RCC 7860 (cell line): ENCODE measurements around the gene MCUR1.
"Not testable (repeated sequence)": the region's sequence is repeated elsewhere in the genome, so short reads cannot be mapped to it uniquely, and the experiment has no call there.

Experiments used
- DNase-seq: peaks from one replicate; pipeline ENCODE4 v3.0.0-alpha.2; 2015; ENCODE audit warnings: low spot score
- FAIRE-seq: peaks from 2 replicates; lab custom pipeline; 2012; peaks lifted over from hg19 to GRCh38; lab: Jason Lieb, UNC

MCUR1 gene, protein sequence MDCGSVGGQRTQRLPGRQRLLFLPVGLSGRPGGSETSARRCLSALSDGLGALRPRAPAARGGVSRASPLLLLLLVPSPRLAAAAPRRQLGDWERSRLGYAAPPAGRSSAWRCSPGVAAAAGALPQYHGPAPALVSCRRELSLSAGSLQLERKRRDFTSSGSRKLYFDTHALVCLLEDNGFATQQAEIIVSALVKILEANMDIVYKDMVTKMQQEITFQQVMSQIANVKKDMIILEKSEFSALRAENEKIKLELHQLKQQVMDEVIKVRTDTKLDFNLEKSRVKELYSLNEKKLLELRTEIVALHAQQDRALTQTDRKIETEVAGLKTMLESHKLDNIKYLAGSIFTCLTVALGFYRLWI

DNA sequence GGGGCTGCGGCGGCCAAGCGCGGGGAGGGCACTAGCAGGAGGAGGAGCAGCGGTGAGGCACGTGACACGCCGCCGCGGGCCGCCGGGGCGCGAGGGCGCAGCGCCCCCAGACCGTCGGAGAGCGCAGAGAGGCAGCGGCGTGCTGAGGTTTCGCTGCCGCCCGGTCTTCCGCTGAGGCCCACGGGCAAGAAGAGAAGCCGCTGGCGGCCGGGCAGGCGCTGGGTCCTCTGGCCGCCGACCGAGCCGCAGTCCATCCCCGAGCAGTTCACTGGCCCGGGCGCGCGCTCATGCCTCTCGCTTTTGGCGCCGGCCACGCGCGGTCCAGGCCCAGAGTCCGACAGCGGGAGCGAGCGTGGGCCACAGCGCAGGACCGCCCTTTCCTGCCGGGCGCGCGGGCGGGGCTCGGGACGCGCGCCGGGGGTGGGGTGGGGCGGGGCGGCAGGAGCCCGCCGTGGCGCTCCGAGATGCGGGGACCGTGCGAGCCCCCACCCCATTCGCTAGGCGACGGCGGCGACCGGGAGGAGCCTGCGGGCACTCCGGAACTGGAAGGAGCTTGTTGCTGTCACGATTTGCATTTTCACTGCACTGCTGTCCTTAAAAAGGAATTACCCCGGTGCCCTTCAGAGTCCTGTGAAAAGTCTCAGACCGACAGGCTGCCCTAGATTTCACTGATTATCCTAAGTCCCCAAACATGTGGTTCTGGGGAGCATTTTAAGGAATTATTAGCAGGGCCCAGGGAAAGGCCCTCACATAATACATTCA lies at the start of gene MCUR1:
Gene MCUR1 (minus strand): TSS at position 382 of the 762 bp plus-strand sequence. CDS start 128 bp downstream, at position 254.
- DNase-seq (peak; percentile 53), FAIRE-seq (no peak)

DNA sequence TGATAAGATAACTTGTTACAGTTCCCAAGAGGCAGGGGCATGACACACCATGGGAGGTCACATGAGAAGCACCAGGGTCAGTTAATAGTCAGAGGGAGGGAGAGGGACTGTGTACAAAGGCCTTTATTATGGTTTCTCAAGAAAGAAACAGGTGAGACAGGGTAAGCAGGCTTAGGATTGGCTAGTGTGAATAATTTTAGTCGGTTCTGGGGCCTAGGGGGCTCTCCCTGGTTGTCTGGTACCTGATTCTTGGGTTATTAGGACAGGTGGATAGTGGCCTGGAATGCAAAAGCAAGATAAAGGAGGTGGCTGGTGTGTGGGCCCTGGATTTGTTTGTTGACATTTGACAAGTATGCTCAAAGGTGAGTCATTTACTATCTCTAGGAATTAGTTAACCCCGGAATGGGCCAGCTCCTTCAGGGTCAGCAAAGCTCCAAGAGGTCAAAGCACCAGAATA lies 49.4 kb upstream of the MCUR1 start:
- DNase-seq (no peak), FAIRE-seq (no peak)

DNA sequence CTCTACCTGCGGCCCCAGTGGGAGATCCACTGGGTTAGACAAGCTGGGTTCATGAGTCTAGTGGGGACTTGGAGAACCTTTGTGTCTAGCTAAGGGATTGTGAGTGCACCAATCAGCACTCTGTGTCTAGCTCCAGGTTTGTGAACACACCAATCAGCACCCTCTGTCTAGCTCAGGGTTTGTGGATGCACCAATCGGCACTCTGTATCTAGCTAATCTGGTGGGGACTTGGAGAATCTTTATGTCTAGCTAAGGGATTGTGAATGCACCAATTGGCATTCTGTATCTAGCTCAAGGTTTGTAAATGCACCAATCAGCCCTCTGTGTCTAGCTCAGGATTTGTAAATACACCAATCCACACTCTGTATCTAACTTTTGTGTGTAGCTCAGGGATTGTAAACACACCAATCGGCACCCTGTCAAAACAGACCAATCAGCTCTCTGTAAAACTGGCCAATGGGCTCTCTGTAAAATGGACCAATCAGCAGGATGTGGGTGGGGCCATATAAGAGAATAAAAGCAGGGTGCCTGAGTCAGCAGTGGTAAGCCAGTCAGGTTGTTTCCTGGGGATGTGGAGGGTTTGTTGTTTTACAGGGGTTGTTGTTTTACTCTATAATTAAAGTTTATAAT lies 46.3 kb upstream of the MCUR1 start:
- DNase-seq, FAIRE-seq: not testable (repeated sequence)

DNA sequence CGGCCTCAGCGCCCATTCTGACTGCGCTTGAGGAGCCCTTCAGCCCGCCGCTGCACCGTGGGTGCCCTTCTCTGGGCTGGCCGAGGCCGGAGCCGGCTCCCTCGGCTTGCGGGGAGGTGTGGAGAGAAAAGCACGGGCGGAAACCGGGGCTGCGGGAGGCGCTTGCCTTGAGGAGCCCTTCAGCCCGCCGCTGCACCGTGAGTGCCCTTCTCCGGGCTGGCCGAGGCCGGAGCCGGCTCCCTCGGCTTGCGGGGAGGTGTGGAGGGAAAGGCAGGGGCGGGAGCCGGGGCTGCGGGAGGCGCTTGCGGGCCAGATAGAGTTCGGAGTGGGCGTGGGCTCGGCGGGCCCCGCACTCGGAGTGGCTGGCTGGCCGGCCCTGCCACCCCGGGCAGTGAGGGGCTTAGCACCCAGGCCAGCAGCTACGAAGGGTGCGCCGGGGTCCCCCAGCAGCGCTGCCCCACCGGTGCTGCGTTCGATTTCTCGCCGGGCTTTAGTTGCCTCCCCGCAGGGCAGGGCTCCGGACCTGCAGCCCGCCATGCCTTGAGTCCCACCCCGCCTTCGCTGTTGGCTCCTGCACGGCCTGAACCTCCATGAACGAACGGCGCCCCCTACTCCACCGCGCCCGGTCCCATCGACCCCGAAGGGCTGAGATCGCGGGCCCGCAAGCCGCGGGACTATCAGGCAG lies 45.7 kb upstream of the MCUR1 start:
- DNase-seq (no peak), FAIRE-seq (no peak)

DNA sequence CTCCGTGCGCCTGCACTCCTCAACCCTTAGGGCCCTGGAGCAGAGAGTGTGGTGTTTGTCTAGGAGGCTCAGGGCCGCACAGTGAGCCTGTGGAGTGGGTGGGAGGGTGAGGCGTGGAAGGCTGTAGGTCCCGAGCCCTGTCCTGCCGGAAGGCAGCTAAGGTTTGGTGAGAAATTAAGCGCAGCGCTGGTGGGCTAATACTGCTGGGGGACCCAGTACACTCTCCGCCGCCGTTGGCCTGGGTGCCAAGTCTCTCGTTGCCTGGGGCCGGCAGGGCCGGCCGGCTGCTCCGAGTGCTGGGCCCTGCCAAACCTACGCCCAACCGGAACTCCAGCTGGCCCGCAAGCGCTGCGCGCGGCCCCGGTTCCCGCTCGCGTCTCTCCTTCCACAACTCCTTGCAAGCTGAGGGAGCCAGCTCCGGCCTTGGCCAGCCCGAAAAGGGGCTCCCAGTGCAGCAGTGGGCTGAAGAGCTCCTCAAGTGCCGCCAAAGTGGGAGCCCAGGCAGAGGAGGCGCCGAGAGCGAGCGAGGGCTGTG lies 40.4 kb upstream of the MCUR1 start:
- FAIRE-seq (no peak), DNase-seq (no peak)

DNA sequence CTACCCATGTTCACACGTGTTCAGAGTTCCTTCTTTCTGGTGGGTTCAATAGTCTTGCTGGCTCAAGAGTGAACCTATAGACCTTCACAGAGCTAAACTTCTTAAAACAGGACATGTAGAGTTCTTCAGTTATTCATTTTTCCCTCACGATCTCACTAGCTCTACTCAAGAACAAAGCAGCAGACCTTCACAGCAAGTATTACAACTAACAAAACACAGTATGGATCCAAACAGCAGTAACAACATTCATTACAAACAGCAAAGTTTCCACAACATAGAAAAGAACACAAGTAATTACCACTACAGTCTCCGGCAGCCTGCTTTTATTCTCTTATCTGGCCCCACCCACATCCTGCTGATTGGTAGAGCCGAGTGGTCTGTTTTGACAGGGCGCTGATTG lies 39.5 kb upstream of the MCUR1 start:
- no peak for FAIRE-seq
- DNase-seq = no peak

DNA sequence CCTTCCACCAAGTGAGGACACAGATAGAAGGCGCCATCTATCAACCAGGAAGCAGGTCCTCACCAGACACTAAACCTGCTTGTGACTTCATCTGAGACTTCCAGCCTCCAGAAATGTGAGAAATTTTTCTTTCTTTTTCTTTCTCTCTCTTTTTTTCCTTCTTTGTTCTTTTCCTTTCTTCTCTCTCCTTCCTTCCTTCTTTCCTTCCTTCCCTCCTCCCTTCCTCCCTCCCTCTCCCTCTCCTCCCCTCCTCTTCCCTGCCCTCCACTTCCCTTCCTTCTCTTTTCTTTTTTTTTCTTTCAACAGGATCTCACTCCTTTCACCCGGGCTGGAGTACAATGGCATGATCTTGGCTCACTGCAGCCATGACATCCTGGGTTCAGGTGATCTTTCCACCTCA lies 37.4 kb upstream of the MCUR1 start:
- no peak for FAIRE-seq

DNA sequence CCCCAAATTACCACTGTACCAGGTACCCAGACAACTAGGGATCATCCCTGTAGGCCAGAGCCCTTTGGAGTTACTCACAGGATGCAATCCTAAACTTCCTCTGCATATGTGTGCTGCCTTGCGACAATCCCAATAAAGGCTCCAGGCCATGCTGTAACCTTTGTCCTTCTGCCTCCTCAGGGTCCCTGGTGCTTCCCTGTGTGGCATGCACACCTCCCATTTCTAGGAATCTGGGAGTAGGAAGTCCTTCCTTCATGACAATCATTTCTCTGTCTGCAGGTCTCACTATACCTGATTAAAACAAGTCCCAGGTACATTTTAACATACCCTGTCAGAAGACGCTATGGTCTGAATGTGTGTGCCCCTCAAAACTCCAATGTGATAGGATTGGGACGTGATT lies 37.0 kb upstream of the MCUR1 start:
- DNase-seq = no peak
- no peak for FAIRE-seq

More for the DNA sequence above, 37.4 kb upstream of the MCUR1 start:
- DNase-seq = no peak

DNA sequence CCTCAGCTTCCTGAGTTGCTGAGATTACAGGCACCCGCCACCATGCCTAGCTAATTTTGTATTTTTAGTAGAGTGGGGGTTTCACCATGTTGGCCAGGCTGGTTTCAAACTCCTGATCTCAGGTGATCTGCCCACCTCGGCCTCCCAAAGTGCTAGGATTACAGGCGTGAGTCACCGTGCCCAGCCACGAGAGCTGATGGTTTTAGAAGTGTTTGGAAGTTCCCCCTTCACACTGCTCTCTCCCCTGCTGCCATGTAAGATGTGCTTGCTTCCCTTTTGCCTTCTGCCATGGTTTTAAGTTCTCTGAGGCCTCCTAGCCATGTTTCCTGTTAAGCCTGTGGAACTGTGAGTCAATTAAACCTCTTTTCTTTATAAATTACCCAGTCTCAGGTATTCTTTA lies 36.3 kb upstream of the MCUR1 start:
- not testable (repeated sequence) for DNase-seq, FAIRE-seq

DNA sequence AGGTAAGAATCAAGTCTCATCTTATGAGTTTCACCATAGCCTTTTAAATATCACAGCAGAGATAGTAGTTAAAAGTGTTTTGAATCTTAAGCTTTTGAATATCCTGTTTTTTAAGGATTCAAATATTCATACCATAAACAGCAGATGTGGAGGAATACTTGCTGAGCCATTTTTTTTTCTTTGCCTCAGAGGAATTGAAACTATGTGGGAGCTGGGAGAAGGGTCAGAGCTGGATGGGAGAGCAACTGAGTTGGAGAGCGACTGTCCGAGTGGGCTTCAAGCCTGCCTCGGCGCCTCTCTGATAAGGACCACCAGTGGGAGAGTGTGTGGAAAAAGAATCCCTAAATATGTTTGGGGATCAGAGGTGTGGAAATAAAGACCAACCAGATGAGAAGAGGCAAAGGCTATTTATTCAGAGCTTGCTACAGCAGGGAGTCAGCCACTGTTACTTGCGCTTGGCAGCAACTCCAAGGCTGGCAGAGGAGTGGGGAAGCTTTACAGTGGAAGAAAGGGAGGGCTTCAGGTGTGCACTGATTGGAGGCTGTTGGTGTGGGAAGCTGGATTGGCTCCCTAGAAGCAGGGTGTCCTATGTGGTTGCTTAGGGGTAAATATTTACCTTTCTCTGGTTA lies 34.3 kb upstream of the MCUR1 start:
- FAIRE-seq (no peak), DNase-seq (no peak)

DNA sequence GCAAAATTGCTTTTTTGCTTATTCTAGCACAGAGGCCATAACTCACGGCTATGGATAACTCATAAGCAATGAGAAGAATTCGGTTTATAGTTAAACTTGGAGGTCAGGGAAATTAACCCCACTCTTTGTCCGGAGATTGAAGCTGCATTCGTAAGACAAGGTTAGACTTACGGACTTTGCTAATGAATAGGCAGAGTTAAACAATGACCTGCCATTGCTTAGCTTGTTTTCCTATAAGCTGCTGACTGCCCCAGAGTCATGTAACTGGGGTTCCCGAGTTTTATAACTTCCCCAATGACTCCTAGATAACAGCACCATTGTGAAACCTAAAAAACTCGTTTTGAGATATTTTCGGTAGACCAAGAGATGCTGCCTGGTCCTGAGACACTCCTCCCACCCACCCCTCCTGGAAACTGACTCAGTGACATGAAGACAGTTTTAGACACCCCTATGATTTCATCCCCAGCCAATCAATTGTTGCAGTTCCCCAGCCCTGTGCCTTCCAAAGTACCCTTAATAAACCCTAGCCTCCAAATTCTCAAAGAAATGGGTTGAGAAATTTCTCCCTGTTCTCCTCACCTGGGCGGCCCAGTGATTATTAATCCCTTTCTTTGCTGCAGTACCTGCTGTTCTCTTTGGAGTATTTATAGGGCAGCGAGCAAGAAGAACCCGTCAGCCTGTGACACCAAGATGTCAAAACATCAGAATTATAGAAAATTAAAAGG lies 33.1 kb upstream of the MCUR1 start:
- no peak for FAIRE-seq
- DNase-seq = no peak

DNA sequence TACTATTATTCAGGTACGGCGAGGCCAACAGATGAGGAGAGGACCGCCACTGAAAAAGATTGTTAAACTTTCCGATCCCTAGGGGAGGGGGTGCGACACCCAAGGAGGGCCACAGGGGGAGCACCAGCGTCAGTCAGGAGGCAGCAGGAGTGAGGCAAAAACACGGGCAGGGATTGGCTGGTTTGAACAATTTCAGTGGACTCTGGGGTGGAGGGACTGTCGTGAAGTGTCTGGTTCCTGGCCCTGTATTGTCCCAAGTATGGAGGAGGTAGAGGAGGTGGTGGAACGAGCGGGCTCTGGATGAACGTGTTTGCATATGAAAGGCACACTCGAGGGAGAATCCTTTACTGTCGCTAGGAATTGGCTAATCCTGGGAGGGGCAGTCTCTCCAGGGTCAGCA lies 32.5 kb upstream of the MCUR1 start:
- no peak for DNase-seq
- FAIRE-seq = no peak

DNA sequence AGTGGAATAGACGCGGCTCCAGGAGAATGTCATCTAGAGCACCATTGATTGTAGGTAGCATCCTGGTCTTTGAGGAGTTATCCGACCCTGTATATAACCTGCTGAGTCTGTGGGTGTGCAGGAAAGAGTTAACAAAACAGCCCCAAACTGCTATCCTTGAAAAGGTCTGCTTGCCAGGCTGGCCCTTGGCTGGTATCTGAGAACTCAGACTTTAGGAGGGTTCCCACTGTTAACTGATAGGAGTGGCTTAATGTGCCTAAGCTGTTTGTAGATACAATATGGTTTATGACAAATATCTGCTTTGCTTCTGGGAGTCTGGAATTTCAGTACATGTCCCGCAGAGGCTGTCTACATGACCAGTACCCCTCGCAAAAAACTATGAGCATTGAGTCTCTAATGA lies 27.6 kb upstream of the MCUR1 start:
- DNase-seq (no peak), FAIRE-seq (no peak)

DNA sequence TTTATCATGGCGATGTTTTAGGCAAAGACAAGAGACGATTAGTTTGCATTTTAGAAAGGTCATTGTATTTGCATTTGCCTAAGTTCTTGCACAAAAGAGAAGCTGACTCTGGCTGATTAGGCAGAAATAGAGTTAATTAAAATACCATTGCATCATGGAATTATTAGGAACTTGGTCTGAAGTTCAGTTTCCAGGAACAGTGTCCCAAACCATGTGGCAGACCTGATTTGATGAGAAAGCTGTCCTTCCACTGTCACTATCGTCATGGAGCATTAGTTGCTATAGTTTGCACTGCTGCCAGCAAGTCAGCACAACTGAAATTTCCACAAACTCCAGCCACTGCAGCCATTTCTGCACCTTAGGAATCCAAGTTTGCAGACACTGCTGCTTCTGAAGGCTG lies 24.3 kb upstream of the MCUR1 start:
- DNase-seq (no peak), FAIRE-seq (no peak)

DNA sequence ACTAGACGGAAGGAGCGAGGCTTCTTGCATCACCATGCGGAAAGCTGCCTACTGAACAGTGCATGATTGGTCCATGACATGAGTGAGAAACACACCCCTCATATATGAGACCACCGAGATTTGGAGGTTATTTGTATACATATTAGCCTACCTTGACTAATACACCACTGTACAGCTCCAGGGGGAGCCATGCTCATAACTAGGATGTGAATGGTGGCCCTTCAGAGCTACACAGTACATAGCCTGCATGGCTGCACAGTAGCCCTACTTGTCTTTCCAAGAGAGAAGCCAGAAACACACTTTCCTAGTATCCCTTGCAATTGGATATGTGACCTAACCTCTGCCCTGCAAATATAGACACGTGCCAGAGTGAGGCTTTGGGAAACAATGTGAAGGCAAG lies 21.8 kb upstream of the MCUR1 start:
- DNase-seq (no peak), FAIRE-seq (no peak)

DNA sequence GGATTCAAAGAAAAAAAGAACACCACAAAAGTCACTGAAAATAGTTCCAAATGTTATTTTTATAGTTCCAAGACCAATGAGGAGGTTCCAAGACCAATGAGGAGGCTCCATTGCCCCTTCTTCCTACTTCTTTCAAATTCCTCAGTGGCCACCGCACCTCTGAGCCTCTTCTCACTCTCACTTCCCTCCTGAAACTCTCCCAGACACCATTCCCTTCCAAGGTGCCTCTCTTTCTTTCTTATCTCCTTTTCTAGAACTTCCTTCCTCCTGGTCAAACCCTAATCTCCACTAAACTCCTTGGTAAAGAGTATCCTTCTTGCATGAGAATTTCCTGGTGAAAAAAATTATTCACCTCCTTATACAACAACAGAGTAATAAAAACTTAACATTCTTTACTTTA lies 20.4 kb upstream of the MCUR1 start:
- FAIRE-seq (no peak), DNase-seq (no peak)

DNA sequence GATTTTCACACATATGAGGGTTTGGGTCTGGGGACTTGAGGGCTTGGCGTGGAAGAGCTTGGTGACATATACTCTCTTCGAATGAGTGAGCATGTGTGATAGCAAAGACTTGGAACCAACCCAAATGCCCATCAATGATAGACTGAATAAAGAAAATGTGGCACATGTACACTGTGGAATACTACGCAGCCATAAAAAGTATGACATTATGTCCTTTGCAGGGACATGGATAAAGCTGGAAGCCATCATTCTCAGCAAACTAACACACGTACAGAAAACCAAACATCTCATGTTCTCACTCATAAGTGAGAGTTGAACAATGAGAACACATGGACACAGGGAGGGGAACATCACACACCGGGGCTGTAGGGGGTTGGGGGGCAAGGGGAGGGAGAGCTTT lies 19.7 kb upstream of the MCUR1 start:
- not testable (repeated sequence) for FAIRE-seq, DNase-seq

DNA sequence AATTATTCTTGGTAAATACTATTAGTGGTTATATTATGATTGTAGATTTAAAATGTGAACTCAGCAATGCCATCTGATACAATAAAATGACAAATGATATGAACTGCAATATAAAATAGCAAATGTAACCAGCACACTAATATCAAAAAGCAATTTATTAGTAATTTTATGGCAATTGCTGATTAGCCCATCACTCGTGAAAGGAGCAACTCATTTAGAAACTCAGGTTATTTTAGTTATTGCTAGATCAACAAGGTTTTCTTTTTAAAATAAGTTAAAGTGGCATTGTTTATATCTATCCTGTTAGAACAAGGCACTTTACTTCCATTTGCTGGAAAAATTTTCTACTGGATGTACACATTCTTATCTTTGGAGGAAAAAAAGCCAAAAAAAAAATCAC lies 18.4 kb upstream of the MCUR1 start:
- FAIRE-seq = no peak
- DNase-seq = no peak

DNA sequence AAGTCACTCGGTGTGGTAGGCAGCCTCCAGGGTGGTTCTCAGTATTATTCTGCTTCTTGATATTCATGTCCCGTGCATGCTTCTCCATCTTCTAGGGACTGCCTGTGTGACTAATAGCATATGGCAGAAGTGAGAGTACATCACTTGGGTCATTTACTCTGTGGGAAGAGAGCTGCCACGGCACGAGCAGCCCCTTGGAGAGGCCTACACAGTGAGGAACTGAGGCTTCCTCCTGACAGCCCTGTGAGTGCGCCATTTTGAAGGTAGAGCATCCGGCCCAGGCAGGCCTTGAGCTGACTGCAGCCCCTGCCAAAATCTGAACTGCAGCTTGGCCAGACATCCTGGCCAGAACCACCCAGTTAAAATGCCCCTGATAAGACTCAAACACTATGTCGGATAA lies 17.3 kb upstream of the MCUR1 start:
- FAIRE-seq = no peak
- DNase-seq = no peak

DNA sequence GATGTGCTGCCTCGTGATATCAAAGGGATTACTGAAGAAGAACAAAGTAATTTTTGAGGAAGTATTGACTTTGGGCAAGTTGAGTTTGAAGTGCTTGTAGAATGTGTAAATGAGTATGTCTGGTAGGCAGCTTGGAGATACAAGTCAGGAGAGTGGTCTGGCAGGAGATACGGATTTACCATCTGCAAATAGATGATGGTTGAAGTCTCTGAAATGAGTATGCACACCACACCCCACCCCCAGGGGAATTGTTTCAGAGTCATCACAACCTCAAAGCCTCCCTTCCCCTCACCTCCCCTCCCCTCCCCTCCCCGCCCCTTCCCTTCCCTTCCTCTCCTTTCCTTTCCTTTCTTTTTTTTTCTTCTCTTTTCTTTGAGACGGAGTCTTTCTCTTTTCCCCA lies 16.4 kb upstream of the MCUR1 start:
- FAIRE-seq (no peak), DNase-seq (no peak)
